Head of caudate nucleus (tissue), 42 donors: Measurements from ENCODE around the gene LSM10.

ENCODE experiments used
- DNase-seq, 42 donors: peaks; one replicate each; pipeline versions ENCODE4 v3.0.0 to v3.0.0-alpha.2; 2020 to 2021; ENCODE audit warnings: mixed read lengths in 7 of 42
- intact Hi-C: fragments of 100-400 bp; cut with DNase I; formaldehyde crosslinking; loops from one replicate; pipeline ENCODE4 v1.15.0; 2022

The LSM10 gene

GRCh38 chr1:36359911-36360550, 37.7 kb downstream of the LSM10 start:
- no peak for DNase-seq
- intact Hi-C loops = no loop called here

GRCh38 chr1:36359383-36359782, 38.3 kb downstream of the LSM10 start:
- DNase-seq = no peak
- intact Hi-C loops = no loop called here

- DNase-seq = peak in 26 of 42 donors; percentile 19 to 84 (median 46)
- intact Hi-C loops = no loop called here
These were observed 39.1 kb downstream of the LSM10 start for GRCh38 chr1:36358514-36359084.

GRCh38 chr1:36355811-36356210, 41.9 kb downstream of the LSM10 start:
- DNase-seq = no peak
- intact Hi-C loops = no loop called here

GRCh38 chr1:36354486-36354885, 43.2 kb downstream of the LSM10 start:
- intact Hi-C loops = no loop called here
- no peak for DNase-seq

- DNase-seq = no peak
- intact Hi-C loops = no loop called here
These were observed 44.5 kb downstream of the LSM10 start for GRCh38 chr1:36352910-36353878.

GRCh38 chr1:36352125-36352909, 45.4 kb downstream of the LSM10 start:
- intact Hi-C loops = no loop called here
- no peak for DNase-seq

GRCh38 chr1:36351227-36351977, 46.3 kb downstream of the LSM10 start:
- peak in 3 of 42 donors; percentile 20 to 48 (median 28) for DNase-seq
- intact Hi-C loops = no loop called here

GRCh38 chr1:36350659-36351226, 47.0 kb downstream of the LSM10 start:
- DNase-seq = peak in 1 of 42 donors; percentile 51
- intact Hi-C loops = no loop called here

- intact Hi-C loops = loop anchor here (10.0 kb wide), 1 partner anchor 75 kb away; no protein-coding TSS in a partner anchor
- peak in 2 of 42 donors; percentile 41 to 45 for DNase-seq
These were observed 47.9 kb downstream of the LSM10 start for GRCh38 chr1:36349839-36350238.

GRCh38 chr1:36349241-36349671, 48.5 kb downstream of the LSM10 start:
- intact Hi-C loops = loop anchor here (10.0 kb wide), 1 partner anchor 76 kb away; no protein-coding TSS in a partner anchor
- DNase-seq = no peak

- intact Hi-C loops = loop anchor here (10.0 kb wide), 1 partner anchor 78 kb away; no protein-coding TSS in a partner anchor
- DNase-seq = no peak
These were observed 50.9 kb downstream of the LSM10 start for GRCh38 chr1:36346741-36347370.

GRCh38 chr1:36345353-36345752, 52.4 kb downstream of the LSM10 start:
- intact Hi-C loops = loop anchor here (10.0 kb wide), 1 partner anchor 79 kb away; no protein-coding TSS in a partner anchor
- no peak for DNase-seq

- intact Hi-C loops = loop anchor here (10.0 kb wide), 1 partner anchor 80 kb away; no protein-coding TSS in a partner anchor
- DNase-seq = no peak
These were observed 53.4 kb downstream of the LSM10 start for GRCh38 chr1:36344395-36344680.

GRCh38 chr1:36343651-36344394, 53.9 kb downstream of the LSM10 start:
- intact Hi-C loops = loop anchor here (10.0 kb wide), 1 partner anchor 81 kb away; no protein-coding TSS in a partner anchor
- no peak for DNase-seq
